Sigmoid colon (tissue), 4 donors: Measurements from ENCODE around the gene KIAA1549.

Experiments
- CTCF ChIP-seq, 4 experiments: fragments of 450-650 bp in 3 of 4; fragments of 200-600 bp in 1 of 4; IDR thresholded peaks; one replicate each; pipeline ENCODE4 v1.5.1; 2016 to 2019; ENCODE audit warnings: antibody characterized with exemption in 4 of 4, mild to moderate bottlenecking in 3 of 4, moderate library complexity in 2 of 4
- POLR2A ChIP-seq, 2 donors: fragments of 450-650 bp; IDR thresholded peaks; one replicate each; pipeline ENCODE4 v1.6.1; 2016; ENCODE audit warnings: antibody characterized with exemption in 2 of 2, mild to moderate bottlenecking in 2 of 2, moderate library complexity in 2 of 2
- POLR2AphosphoS5 ChIP-seq, 4 donors: sonication (generic); formaldehyde crosslinking; IDR thresholded peaks; one replicate each; pipeline ENCODE4 v1.6.1; 2017; ENCODE audit warnings: antibody characterized with exemption in 4 of 4

GRCh38 chr7:138981332-138982203 lies at the start of gene KIAA1549:
- no peak for TF ChIP-seq CTCF (IDR thresholded peaks at IDR 0.05)
- no peak for TF ChIP-seq POLR2A (IDR thresholded peaks at IDR 0.05)
- no peak for TF ChIP-seq POLR2AphosphoS5 (IDR thresholded peaks at IDR 0.05)
